K562 (cell line): ENCODE data around the gene MFAP3. TPM values are rescaled to one million over a fixed set of nuclear protein-coding genes. Genes with fewer than 3 reads are reported as not detected.

ENCODE experiments used
- ARHGAP35 ChIP-seq: fragments of 450-650 bp; IDR thresholded peaks from 2 replicates; pipeline ENCODE4 v1.6.1; 2018; ENCODE audit not compliant: partially characterized antibody
- BCL6 ChIP-seq: fragments of 250-450 bp; sonication (Bioruptor Pico); IDR thresholded peaks from 2 replicates; pipeline ENCODE4 v1.4.0; 2020
- EP300 ChIP-seq: IDR thresholded peaks from 2 replicates; pipeline ENCODE4 v1.6.1; 2012; ENCODE audit warnings: low read length, improper control_type of control experiment
- ILF3 ChIP-seq: fragments of 450-650 bp; IDR thresholded peaks from 2 replicates; pipeline ENCODE4 v1.6.1; 2018; ENCODE audit warnings: antibody characterized with exemption, mild to moderate bottlenecking, moderate library complexity, borderline replicate concordance
- KDM2B ChIP-seq: fragments of 250-450 bp; sonication (Bioruptor Pico); IDR thresholded peaks from 2 replicates; pipeline ENCODE4 v1.8.0; 2021; ENCODE audit warnings: mild to moderate bottlenecking, moderate library complexity
- LARP7 ChIP-seq: fragments of 450-650 bp; IDR thresholded peaks from 2 replicates; pipeline ENCODE4 v1.6.1; 2016
- MCM5 ChIP-seq: fragments of 450-650 bp; IDR thresholded peaks from 2 replicates; pipeline ENCODE4 v1.6.1; 2016; ENCODE audit warnings: low read depth
- RBBP5 ChIP-seq: fragments of 200-600 bp; sonication (generic); IDR thresholded peaks from 2 replicates; pipeline ENCODE4 v1.6.1; 2012; ENCODE audit warnings: borderline replicate concordance, mild to moderate bottlenecking, low read length, control low read depth, inconsistent platforms; ENCODE audit not compliant: insufficient read depth, poor library complexity, severe bottlenecking
- SIX5 ChIP-seq, 2 experiments: IDR thresholded peaks; 2 replicates each; pipeline ENCODE4 v1.6.1; 2011; ENCODE audit warnings: low read length in 2 of 2, borderline replicate concordance in 1 of 2, low read depth in 1 of 2, mild to moderate bottlenecking in 1 of 2, moderate library complexity in 1 of 2; ENCODE audit not compliant: insufficient read depth in 1 of 2
- SMC3 ChIP-seq: conservative IDR thresholded peaks from 2 replicates; pipeline ENCODE4 v1.6.1; 2011; ENCODE audit warnings: low read depth, low read length, improper control_type of control experiment; ENCODE audit not compliant: insufficient read depth
- TBP ChIP-seq: optimal IDR thresholded peaks from 2 replicates; pipeline ENCODE3; 2011; ENCODE audit warnings: low read depth, low read length, improper control_type of control experiment
- TCF3 ChIP-seq: sonication (generic); formaldehyde crosslinking; IDR thresholded peaks from 2 replicates; pipeline ENCODE4 v1.4.0; 2020; ENCODE audit warnings: mild to moderate bottlenecking, missing genetic modification reagents
- TOE1 ChIP-seq, 2 experiments: fragments of 450-650 bp in 1 of 2; sonication (generic) in 1 of 2; formaldehyde crosslinking in 1 of 2; IDR thresholded peaks; 2 replicates each; pipeline versions ENCODE4 v1.7.1 to v1.8.0; 2016 to 2022; ENCODE audit warnings: borderline replicate concordance in 2 of 2, mild to moderate bottlenecking in 2 of 2, antibody characterized with exemption in 1 of 2, inconsistent platforms in 1 of 2, low read depth in 1 of 2, missing genetic modification reagents in 1 of 2, moderate library complexity in 1 of 2
- TRIM24 ChIP-seq, 2 experiments: fragments of 450-650 bp; IDR thresholded peaks; 2 replicates each; pipeline ENCODE4 v1.6.1; 2016
- ZBTB1 ChIP-seq: sonication (generic); formaldehyde crosslinking; IDR thresholded peaks from 2 replicates; pipeline ENCODE4 v1.8.1; 2023; ENCODE audit warnings: missing genetic modification reagents, low read depth, mild to moderate bottlenecking, borderline replicate concordance
- ZEB2 ChIP-seq: fragments of 450-650 bp; IDR thresholded peaks from 2 replicates; pipeline ENCODE4 v1.6.1; 2016
- ZKSCAN3 ChIP-seq: fragments of 250-450 bp; sonication (Bioruptor Pico); IDR thresholded peaks from 2 replicates; pipeline ENCODE4 v1.4.0; 2020
- ZNF12 ChIP-seq: sonication (generic); formaldehyde crosslinking; IDR thresholded peaks from 2 replicates; pipeline ENCODE4 v1.4.0; 2020; ENCODE audit warnings: mild to moderate bottlenecking, missing genetic modification reagents
- ZNF263 ChIP-seq: sonication (generic); formaldehyde crosslinking; IDR thresholded peaks from 2 replicates; pipeline ENCODE4 v1.8.0; 2022; ENCODE audit warnings: mild to moderate bottlenecking, missing genetic modification reagents, borderline replicate concordance
- ZNF644 ChIP-seq: fragments of 200-800 bp; sonication (Bioruptor generic); IDR thresholded peaks from 2 replicates; pipeline ENCODE4 v1.6.1; 2016; ENCODE audit warnings: low read depth, missing genetic modification characterization, missing compliant biosample characterization
- polyA plus RNA-seq, 8 experiments: library from polyadenylated mRNA; depleted of rRNA in 4 of 8; stranded (reverse) in 5 of 8; unstranded in 3 of 8; fragments of >200 nt; fragmentation: Nextera tagmentation in 2 of 8; fragmentation: Illumina TruSeq in 1 of 8; extraction: Ambion mirVana in 2 of 8; extraction: Trizol in 1 of 8; gene quantifications; 2 replicates each; pipeline versions ENCODE4 v1.2.1 to v1.2.3, GENCODE V29; 2011 to 2014; ENCODE audit warnings: inconsistent platforms in 1 of 8, missing spikeins in 1 of 8
- total RNA-seq, 7 experiments: library from RNA; depleted of rRNA in 6 of 7; stranded (reverse); fragments of >200 nt in 6 of 7; fragmentation: Illumina TruSeq in 2 of 7; extraction: Trizol in 2 of 7; gene quantifications; 2 replicates each; pipeline versions ENCODE4 v1.2.1 to v1.2.3, GENCODE V29; 2011 to 2021; ENCODE audit warnings: low replicate concordance in 1 of 7
- TF ChIP-seq, protein P1 (sequence below): fragments of 250-450 bp; sonication (Bioruptor Pico); IDR thresholded peaks from 2 replicates; pipeline ENCODE4 v1.9.0; 2021; ENCODE audit warnings: mild to moderate bottlenecking
- TF ChIP-seq, protein P2 (sequence below): fragments of 250-450 bp; sonication (Bioruptor Pico); IDR thresholded peaks from 2 replicates; pipeline ENCODE4 v1.8.0; 2021; ENCODE audit warnings: mild to moderate bottlenecking, moderate library complexity

The MFAP3 gene
- total and polyA plus RNA-seq, 9 of the 15 experiments (the other 6 are each of a cell fraction or from before 2014, with no cell fraction given): 9.5 to 39.1 (median 20.7) TPM

DNA sequence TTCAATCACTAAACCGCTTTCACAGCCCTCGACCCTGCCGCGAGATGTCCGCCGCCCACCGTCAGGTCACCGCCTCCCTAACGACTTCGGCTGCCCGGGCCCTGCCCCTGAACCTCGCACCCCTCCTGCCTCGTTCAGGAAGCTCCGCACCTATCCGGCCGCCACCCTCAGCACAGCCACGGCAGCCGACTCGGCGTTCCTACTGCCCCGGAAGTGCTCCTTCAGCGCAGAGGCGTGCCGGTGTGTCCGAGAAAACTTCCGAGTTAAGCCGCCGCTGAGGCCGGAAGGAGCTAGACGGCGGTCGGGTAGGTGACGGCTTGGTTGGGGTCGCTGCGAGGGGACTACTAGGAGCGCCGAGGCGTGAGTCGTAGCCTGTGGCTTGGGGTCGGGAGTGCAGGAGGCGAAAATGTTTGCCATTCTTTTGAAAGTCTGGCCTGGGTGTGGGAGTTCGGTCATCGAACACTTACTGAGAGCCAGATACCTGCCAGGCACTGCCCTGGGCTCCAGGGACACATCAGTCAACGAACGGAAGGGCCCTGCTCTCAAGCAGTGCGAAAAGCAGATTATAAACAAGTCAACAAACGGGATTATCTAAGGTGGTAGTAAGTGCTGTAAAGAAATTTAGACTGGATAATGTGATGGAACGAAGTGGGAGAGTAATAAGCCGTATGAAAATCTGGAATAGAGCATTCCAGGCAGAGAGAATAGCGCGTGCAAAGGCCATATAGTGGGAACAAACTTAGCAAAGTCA lies at the start of gene MFAP3, which contains the start of gene FAM114A2 (continued):
- no peak for TF ChIP-seq ZNF12 (CRISPR knock-in tag)
- no peak for TF ChIP-seq BCL6 (CRISPR knock-in tag)
- peak in 1 of 2 experiments; percentile 44; a peak in 1 of 4 replicates for TF ChIP-seq SIX5 (IDR thresholded peaks at IDR 0.05; ENCODE audit: borderline replicate concordance in 1 of 2, insufficient read depth in 1 of 2, low read depth in 1 of 2, low read length in 2 of 2)
- peak; percentile 9; the same call in 1 of the 2 replicates for TF ChIP-seq ZNF263 (CRISPR knock-in tag)
- TF ChIP-seq TBP: peak; percentile 75
- 0 out of 2 replicates have a peak, but pooled peaks have one; percentile 63 for TF ChIP-seq ZEB2
- no peak for TF ChIP-seq MCM5
- TF ChIP-seq TOE1 (IDR thresholded peaks at IDR 0.05; ENCODE audit: borderline replicate concordance): peak; percentile 70; the same call in 1 of the 2 replicates
- TF ChIP-seq TOE1 (CRISPR knock-in tag; IDR thresholded peaks at IDR 0.05; ENCODE audit: borderline replicate concordance, low read depth): no peak
- peak; percentile 96 for TF ChIP-seq RBBP5
- TF ChIP-seq ZNF644 (tag): no peak
- TF ChIP-seq, protein P1, sequence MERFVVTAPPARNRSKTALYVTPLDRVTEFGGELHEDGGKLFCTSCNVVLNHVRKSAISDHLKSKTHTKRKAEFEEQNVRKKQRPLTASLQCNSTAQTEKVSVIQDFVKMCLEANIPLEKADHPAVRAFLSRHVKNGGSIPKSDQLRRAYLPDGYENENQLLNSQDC (CRISPR knock-in tag): no peak
- TF ChIP-seq KDM2B (CRISPR knock-in tag): no peak
- no peak for TF ChIP-seq ILF3
- peak; percentile 10; the same call in 1 of the 2 replicates for TF ChIP-seq EP300
- 0 out of 2 replicates have a peak, but pooled peaks have one; percentile 20 for TF ChIP-seq LARP7
- TF ChIP-seq ZKSCAN3 (CRISPR knock-in tag): no peak
- no peak for TF ChIP-seq ZBTB1
- TF ChIP-seq TRIM24 (IDR thresholded peaks at IDR 0.05): peak in 1 of 2 experiments; percentile 88; a peak in 2 of 4 replicates
- TF ChIP-seq TCF3: peak; percentile 28; the same call in 1 of the 2 replicates
- TF ChIP-seq, protein P2, sequence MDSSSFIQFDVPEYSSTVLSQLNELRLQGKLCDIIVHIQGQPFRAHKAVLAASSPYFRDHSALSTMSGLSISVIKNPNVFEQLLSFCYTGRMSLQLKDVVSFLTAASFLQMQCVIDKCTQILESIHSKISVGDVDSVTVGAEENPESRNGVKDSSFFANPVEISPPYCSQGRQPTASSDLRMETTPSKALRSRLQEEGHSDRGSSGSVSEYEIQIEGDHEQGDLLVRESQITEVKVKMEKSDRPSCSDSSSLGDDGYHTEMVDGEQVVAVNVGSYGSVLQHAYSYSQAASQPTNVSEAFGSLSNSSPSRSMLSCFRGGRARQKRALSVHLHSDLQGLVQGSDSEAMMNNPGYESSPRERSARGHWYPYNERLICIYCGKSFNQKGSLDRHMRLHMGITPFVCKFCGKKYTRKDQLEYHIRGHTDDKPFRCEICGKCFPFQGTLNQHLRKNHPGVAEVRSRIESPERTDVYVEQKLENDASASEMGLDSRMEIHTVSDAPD (CRISPR knock-in tag): no peak
- TF ChIP-seq ARHGAP35: no peak
- TF ChIP-seq SMC3: no peak
